Panc1 (cell line): ENCODE measurements around the gene CEP162. TPM values are rescaled to one million over a fixed set of nuclear protein-coding genes. Genes with fewer than 3 reads are reported as not detected.
"Not testable (repeated sequence)": the region's sequence is repeated elsewhere in the genome, so short reads cannot be mapped to it uniquely, and the experiment has no call there.

Experiments used
- ATAC-seq: fragments of 200-7000 bp; cut with Tn5 transposase; 2 replicates; pipeline ENCODE4 v1.9.1; 2020; ENCODE audit warnings: mild to moderate bottlenecking, moderate library complexity
- BruUV-seq: library from RNA; stranded (reverse); fragments of 400-500 nt; replicated peaks from 2 replicates; lab custom pipeline; 2021; lab: Mats Ljungman, UMichigan
- CTCF ChIA-PET: fragments of 300-600 bp; sonication (Branson Sonifier 250); formaldehyde crosslinking; loops from one replicate; lab custom pipeline; 2022; ENCODE audit warnings: antibody characterized with exemption; lab: Charles Lee
- POLR2A ChIA-PET: fragments of 300-600 bp; sonication (Branson Sonifier 250); formaldehyde crosslinking; loops from one replicate; lab custom pipeline; 2022; ENCODE audit warnings: antibody characterized with exemption; lab: Charles Lee
- DNase-seq: peaks from one replicate; pipeline ENCODE4 v3.0.0-alpha.2; 2010; ENCODE audit warnings: low read depth, low spot score
- H3K27ac ChIP-seq: 2 replicates; pipeline ENCODE4 v1.5.1; 2011; ENCODE audit warnings: mild to moderate bottlenecking, low read length, inconsistent platforms
- H3K27me3 ChIP-seq: fragments of 200-500 bp; sonication (Bioruptor generic); 2 replicates; pipeline ENCODE4 v1.6.0; 2014; ENCODE audit warnings: low read length, inconsistent platforms; ENCODE audit not compliant: control insufficient read depth, insufficient read depth
- H3K36me3 ChIP-seq: fragments of 200-500 bp; sonication (Bioruptor generic); 2 replicates; pipeline ENCODE4 v1.5.1; 2014; ENCODE audit warnings: inconsistent platforms, mild to moderate bottlenecking, low read length, moderate library complexity; ENCODE audit not compliant: control insufficient read depth, insufficient read depth
- H3K4me1 ChIP-seq: 2 replicates; pipeline ENCODE4 v1.5.1; 2011; ENCODE audit warnings: inconsistent platforms, mild to moderate bottlenecking, low read length, moderate library complexity; ENCODE audit not compliant: control insufficient read depth, insufficient read depth
- H3K4me3 ChIP-seq, 2 experiments: 2 replicates each; pipeline ENCODE4 v1.5.1; 2011 to 2012; ENCODE audit warnings: low read depth in 2 of 2, low read length in 2 of 2, mild to moderate bottlenecking in 2 of 2, inconsistent platforms in 1 of 2, moderate library complexity in 1 of 2
- H3K9me3 ChIP-seq: fragments of 200-500 bp; sonication (Bioruptor generic); 2 replicates; pipeline ENCODE4 v1.5.1; 2014; ENCODE audit warnings: low read depth, mild to moderate bottlenecking, inconsistent platforms, low read length, moderate library complexity; ENCODE audit not compliant: control insufficient read depth, insufficient read depth
- POLR2AphosphoS5 ChIP-seq: IDR thresholded peaks from 2 replicates; pipeline ENCODE4 v1.6.1; 2012; ENCODE audit warnings: mild to moderate bottlenecking, low read depth, low read length, moderate library complexity
- SIN3A ChIP-seq: IDR thresholded peaks from 2 replicates; pipeline ENCODE4 v1.6.1; 2012; ENCODE audit warnings: low read depth, mild to moderate bottlenecking, low read length, moderate library complexity, borderline replicate concordance; ENCODE audit not compliant: insufficient read depth
- TCF7L2 ChIP-seq: IDR thresholded peaks from 2 replicates; pipeline ENCODE4 v1.6.1; 2011; ENCODE audit warnings: mild to moderate bottlenecking, low read depth, low read length, inconsistent platforms
- in situ Hi-C: cut with HindIII; loops from 2 replicates; pipeline ENCODE4 v1.10.0; 2016; ENCODE audit warnings: low sequenced_read_pairs, low pct_unique_long_range_greater_than_20kb
- intact Hi-C: fragments of 100-400 bp; cut with micrococcal nuclease; formaldehyde crosslinking; loops from one replicate; pipeline ENCODE4 v1.10.0; 2022; ENCODE audit not compliant: unreplicated experiment
- total RNA-seq: library from RNA; stranded (reverse); gene quantifications from one replicate; pipeline ENCODE4 v1.2.1, GENCODE V29; 2021; ENCODE audit not compliant: unreplicated experiment
- TF ChIP-seq, protein P1 (sequence below): fragments of 450-650 bp; IDR thresholded peaks from 2 replicates; pipeline ENCODE4 v1.5.1; 2017; ENCODE audit warnings: mild to moderate bottlenecking
- TF ChIP-seq, protein P2 (sequence below), 2 experiments: IDR thresholded peaks; 2 replicates each; pipeline ENCODE4 v1.6.1; 2011 to 2012; ENCODE audit warnings: low read depth in 2 of 2, control low read depth in 1 of 2, low read length in 1 of 2, mild to moderate bottlenecking in 1 of 2, moderate library complexity in 1 of 2; ENCODE audit not compliant: insufficient read depth in 1 of 2

Gene CEP162
- total RNA-seq, 1 experiment from 2014 or later: 5.3 TPM

DNA sequence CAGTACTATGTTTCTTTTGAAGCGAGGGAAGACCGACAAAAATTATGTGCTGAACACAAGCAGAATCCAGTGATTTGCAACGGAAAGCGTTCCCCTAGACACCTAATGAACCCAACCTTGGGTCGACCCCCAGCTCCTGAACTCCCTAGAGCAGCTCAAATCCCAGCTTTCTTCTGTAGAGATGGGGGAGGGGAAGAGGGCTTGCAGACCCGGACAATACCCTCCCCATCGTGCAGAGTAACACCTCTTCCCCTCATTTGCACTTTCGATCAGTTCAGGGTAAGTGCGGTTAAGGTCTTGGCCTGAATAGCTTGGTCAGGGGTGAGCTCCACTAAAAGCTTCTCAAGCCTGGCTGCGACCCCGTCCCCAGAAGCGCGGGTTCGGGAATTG lies 404 bp downstream of the CEP162 start:
- Histone ChIP-seq H3K4me3 (peak overlapping the region; percentile 90 to 100), H3K4me1 (peaks cover 6% of the 10 kb centered on the region), H3K27me3 (peaks cover 11% of the 10 kb centered on the region), H3K36me3 (no peaks in the 10 kb centered on the region), H3K27ac (peak overlapping the region; percentile 93), H3K9me3 (no peaks in the 10 kb centered on the region)
- ChIA-PET POLR2A (interaction anchor here (0.6 kb wide), 1 partner anchor 357 kb away, joined by 4 read pairs; no protein-coding TSS in a partner anchor), CTCF (no interaction called here)
- ATAC-seq (peak; percentile 30), DNase-seq (no peak)
- no peak for TF ChIP-seq SIN3A
- no peak for TF ChIP-seq POLR2AphosphoS5
- no peak for TF ChIP-seq TCF7L2
- TF ChIP-seq, protein P1, sequence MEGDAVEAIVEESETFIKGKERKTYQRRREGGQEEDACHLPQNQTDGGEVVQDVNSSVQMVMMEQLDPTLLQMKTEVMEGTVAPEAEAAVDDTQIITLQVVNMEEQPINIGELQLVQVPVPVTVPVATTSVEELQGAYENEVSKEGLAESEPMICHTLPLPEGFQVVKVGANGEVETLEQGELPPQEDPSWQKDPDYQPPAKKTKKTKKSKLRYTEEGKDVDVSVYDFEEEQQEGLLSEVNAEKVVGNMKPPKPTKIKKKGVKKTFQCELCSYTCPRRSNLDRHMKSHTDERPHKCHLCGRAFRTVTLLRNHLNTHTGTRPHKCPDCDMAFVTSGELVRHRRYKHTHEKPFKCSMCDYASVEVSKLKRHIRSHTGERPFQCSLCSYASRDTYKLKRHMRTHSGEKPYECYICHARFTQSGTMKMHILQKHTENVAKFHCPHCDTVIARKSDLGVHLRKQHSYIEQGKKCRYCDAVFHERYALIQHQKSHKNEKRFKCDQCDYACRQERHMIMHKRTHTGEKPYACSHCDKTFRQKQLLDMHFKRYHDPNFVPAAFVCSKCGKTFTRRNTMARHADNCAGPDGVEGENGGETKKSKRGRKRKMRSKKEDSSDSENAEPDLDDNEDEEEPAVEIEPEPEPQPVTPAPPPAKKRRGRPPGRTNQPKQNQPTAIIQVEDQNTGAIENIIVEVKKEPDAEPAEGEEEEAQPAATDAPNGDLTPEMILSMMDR: no peak
- TF ChIP-seq, protein P2, sequence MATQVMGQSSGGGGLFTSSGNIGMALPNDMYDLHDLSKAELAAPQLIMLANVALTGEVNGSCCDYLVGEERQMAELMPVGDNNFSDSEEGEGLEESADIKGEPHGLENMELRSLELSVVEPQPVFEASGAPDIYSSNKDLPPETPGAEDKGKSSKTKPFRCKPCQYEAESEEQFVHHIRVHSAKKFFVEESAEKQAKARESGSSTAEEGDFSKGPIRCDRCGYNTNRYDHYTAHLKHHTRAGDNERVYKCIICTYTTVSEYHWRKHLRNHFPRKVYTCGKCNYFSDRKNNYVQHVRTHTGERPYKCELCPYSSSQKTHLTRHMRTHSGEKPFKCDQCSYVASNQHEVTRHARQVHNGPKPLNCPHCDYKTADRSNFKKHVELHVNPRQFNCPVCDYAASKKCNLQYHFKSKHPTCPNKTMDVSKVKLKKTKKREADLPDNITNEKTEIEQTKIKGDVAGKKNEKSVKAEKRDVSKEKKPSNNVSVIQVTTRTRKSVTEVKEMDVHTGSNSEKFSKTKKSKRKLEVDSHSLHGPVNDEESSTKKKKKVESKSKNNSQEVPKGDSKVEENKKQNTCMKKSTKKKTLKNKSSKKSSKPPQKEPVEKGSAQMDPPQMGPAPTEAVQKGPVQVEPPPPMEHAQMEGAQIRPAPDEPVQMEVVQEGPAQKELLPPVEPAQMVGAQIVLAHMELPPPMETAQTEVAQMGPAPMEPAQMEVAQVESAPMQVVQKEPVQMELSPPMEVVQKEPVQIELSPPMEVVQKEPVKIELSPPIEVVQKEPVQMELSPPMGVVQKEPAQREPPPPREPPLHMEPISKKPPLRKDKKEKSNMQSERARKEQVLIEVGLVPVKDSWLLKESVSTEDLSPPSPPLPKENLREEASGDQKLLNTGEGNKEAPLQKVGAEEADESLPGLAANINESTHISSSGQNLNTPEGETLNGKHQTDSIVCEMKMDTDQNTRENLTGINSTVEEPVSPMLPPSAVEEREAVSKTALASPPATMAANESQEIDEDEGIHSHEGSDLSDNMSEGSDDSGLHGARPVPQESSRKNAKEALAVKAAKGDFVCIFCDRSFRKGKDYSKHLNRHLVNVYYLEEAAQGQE (IDR thresholded peaks at IDR 0.05; ENCODE audit: insufficient read depth in 1 of 2, low read depth in 2 of 2, low read length in 1 of 2): no peak
- intact Hi-C loops (loop anchor here (10.0 kb wide), 1 partner anchor 612 kb away; no protein-coding TSS in a partner anchor), in situ Hi-C loops (no loop called here)
- no TSS peak for BruUV-seq

DNA sequence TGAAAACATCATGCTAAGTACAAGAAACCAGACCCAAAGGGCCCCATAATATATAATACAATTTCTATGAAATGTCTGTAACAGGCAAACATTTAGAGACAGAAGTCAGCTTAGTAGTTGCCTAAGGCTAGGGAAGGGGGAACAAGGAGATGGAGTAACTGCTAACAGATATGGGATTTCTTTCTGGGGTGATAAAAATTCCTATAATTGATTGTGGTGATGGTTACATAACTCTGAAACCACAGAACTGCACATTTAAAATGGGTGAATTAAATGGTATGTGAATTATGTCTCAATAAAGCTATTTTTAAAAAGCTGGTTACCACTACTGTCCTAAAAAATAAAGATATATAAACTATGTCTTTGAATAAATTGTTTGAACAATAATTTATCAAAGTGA lies 3.2 kb downstream of the CEP162 start:
- Histone ChIP-seq H3K27ac (no peak overlapping the region), H3K4me1 (peaks cover 6% of the 10 kb centered on the region), H3K9me3 (no peaks in the 10 kb centered on the region), H3K27me3 (no peaks in the 10 kb centered on the region; the same call in 1 of the 2 replicates), H3K4me3 (no peak overlapping the region), H3K36me3 (no peaks in the 10 kb centered on the region)
- ATAC-seq (no peak), DNase-seq (no peak)
- ChIA-PET CTCF (no interaction called here), POLR2A (no interaction called here)
- no peak for TF ChIP-seq SIN3A
- no peak for TF ChIP-seq TCF7L2
- TF ChIP-seq, protein P2 (IDR thresholded peaks at IDR 0.05; ENCODE audit: insufficient read depth in 1 of 2, low read depth in 2 of 2, low read length in 1 of 2): no peak
- TF ChIP-seq, protein P1: no peak
- in situ Hi-C loops (no loop called here), intact Hi-C loops (loop anchor here (10.0 kb wide), 1 partner anchor 609 kb away; no protein-coding TSS in a partner anchor)
- TSS peak; percentile 29 for BruUV-seq

DNA sequence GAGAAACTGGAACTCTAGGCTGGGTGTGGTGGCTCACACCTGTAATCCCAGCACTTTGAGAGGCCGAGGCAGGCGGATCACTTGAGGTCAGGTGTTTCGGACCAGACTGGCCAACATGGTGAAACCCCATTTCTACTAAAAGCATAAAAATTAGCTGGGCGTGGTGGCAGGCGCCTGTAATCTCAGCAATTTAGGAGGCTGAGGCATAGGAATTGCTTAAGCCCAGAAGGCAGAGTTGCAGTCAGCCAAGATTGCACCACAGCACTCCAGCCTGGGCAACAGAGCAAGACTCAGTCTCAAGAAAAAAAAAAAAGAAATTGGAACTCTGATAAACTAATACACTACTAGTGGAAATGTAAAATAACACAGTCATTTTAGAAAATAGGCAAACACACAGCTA lies 3.8 kb downstream of the CEP162 start:
- not testable (repeated sequence) for BruUV-seq

More for the DNA sequence above, 3.8 kb downstream of the CEP162 start:
- in situ Hi-C loops, ATAC-seq, H3K9me3 ChIP-seq, CTCF ChIA-PET, H3K27ac ChIP-seq, POLR2A ChIA-PET, DNase-seq, H3K4me3 ChIP-seq, H3K36me3 ChIP-seq, H3K27me3 ChIP-seq, H3K4me1 ChIP-seq: not testable (repeated sequence)
- intact Hi-C loops: loop anchor here (10.0 kb wide), 1 partner anchor 609 kb away; no protein-coding TSS in a partner anchor
